K562 treated with DMSO at 1 percent for 48 hours (cell line): ENCODE data around the gene KPNA2. TPM values are rescaled to one million over a fixed set of nuclear protein-coding genes. Genes with fewer than 3 reads are reported as not detected.

Experiments used
- total RNA-seq: library from RNA; unstranded; fragments of 300-600 nt; gene quantifications from 2 replicates; pipeline ENCODE4 v1.2.3, GENCODE V29; 2022; ENCODE audit warnings: low replicate concordance; ENCODE audit errors: extremely low read depth

KPNA2 gene
- total RNA-seq = not detected in 2 replicates

DNA sequence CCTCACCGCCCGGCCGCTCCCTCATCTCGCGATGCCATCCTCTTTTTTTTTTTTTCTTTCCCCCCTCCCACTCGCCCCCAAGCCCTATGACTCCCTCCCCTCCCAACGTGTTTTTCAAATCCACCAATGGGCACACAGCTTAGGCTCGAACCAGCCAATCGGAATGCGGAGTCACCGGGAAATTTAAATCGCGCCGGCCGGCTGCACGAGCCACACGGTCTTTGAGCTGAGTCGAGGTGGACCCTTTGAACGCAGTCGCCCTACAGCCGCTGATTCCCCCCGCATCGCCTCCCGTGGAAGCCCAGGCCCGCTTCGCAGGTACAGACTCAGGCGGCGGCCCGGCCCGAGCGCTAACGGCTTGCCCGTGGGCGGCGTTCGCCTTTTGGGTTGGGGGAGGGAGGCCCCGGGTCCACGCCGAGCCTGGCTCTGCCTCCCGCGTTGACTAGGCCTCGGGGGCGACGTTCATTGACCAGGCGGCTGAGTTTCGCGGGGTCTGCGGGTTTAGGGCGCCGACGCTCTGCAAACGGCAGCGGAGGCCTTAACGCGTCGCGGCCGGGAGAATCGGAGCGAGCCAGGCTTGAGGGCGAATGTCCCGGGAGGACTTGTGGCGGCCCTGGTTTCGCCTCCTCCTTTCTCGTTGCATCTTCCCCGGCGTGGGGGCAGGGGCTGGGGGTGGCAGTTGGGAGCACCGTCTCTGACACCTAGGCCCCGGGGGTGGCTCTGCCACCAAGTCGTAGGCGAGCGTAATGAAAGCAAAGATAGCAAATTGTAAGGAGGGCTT lies at the start of gene KPNA2:
KPNA2 (plus strand) TSS at position 213 of the 781 bp plus-strand sequence. CDS start 1,398 bp downstream, outside the sequence.

DNA sequence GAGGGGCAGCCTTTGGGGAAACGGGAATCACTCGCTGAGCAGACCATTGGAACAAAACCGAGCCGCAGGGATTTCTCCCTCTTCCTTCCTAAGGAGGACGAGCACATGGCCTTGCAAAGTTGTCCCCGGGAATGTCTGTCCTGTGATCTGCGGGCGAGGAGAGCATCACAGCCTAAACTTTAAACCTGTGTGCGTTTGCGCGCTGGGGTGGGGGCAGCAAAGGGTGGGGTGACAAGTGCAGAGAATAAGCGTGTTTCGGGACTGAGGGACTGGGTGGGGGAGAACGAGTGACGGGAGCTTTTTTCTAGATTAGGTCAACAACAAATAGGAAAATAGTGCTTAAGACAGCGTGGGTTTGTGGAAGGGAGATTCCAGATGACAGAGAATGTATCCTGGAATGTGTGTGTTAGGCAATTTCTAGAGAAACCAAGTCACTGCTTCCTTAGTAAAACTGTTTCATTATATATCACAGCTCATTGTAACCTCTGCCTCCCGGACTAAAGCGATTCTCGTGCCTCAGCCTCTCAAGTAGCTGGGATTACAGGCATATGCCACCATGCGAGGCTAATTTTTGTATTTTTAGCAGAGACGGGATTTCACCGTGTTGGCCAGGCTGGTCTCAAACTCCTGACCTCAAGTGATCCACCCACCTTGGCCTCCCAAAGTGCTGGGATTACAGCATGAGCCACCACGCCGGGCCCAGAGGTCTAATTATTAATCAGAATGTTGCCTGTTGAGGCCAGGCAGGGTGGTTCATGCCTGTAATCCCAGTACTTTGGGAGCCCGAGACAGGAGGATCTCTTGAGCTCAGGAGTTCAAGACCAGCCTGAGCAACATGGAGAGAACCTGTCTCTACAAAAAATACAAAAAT lies 39.0 kb upstream of the KPNA2 start, which contains the start of gene C17orf58:
C17orf58 (minus strand) TSS at position 169 of the 871 bp plus-strand sequence. CDS start 271 bp downstream, outside the sequence.

Other genes with a start within 250 kb of the KPNA2 start
- not detected in 2 replicates for gene BPTF, start 210.2 kb upstream of the KPNA2 start, total RNA-seq
- gene C17orf58, start 39.3 kb upstream of the KPNA2 start, total RNA-seq = not detected in 2 replicates
- gene AMZ2, start 212.3 kb downstream of the KPNA2 start, total RNA-seq = not detected in 2 replicates